OCI-LY7 (cell line): ENCODE results near the gene BCAT1. TPM values are rescaled to one million over a fixed set of nuclear protein-coding genes. Genes with fewer than 3 reads are reported as not detected.

Experiments used
- BruUV-seq: library from RNA; stranded (reverse); fragments of 400-500 nt; replicated peaks from 2 replicates; lab custom pipeline; 2021; lab: Mats Ljungman, UMichigan
- CTCF ChIA-PET: fragments of 300-600 bp; sonication (Branson Sonifier 250); formaldehyde crosslinking; loops from one replicate; lab custom pipeline; 2022; ENCODE audit warnings: antibody characterized with exemption; ENCODE audit not compliant: unreplicated experiment; lab: Charles Lee
- POLR2A ChIA-PET: fragments of 300-600 bp; sonication (Branson Sonifier 250); formaldehyde crosslinking; loops from one replicate; lab custom pipeline; 2022; ENCODE audit warnings: antibody characterized with exemption; lab: Charles Lee
- DNase-seq: peaks from one replicate; pipeline ENCODE4 v3.0.0-alpha.2; 2015; ENCODE audit warnings: low spot score
- H2AFZ ChIP-seq: fragments of 200-600 bp; sonication (generic), shearing (Covaris generic); 2 replicates; pipeline ENCODE4 v1.6.1; 2014; ENCODE audit warnings: mild to moderate bottlenecking, antibody characterized with exemption, low read length, moderate library complexity
- H3K27ac ChIP-seq: fragments of 200-600 bp; sonication (generic); 2 replicates; pipeline ENCODE4 v1.5.1; 2014; ENCODE audit warnings: mixed run types, low read depth, mild to moderate bottlenecking, moderate library complexity, low read length, inconsistent platforms; ENCODE audit not compliant: poor library complexity, severe bottlenecking
- H3K36me3 ChIP-seq: fragments of 200-600 bp; sonication (generic); 2 replicates; pipeline ENCODE4 v1.6.1; 2014; ENCODE audit warnings: mild to moderate bottlenecking, antibody characterized with exemption, low read length, moderate library complexity, mixed read lengths; ENCODE audit not compliant: insufficient read depth
- H3K4me1 ChIP-seq: fragments of 200-600 bp; sonication (generic); 2 replicates; pipeline ENCODE4 v1.5.1; 2014; ENCODE audit warnings: mild to moderate bottlenecking, low read length; ENCODE audit not compliant: insufficient read depth, poor library complexity, severe bottlenecking
- H3K4me2 ChIP-seq: fragments of 200-600 bp; sonication (generic); 2 replicates; pipeline ENCODE4 v1.6.1; 2014; ENCODE audit warnings: mild to moderate bottlenecking, low read length
- H3K4me3 ChIP-seq: fragments of 200-600 bp; sonication (generic); 2 replicates; pipeline ENCODE4 v1.5.1; 2014; ENCODE audit warnings: mild to moderate bottlenecking, low read depth, low read length; ENCODE audit not compliant: poor library complexity, severe bottlenecking
- H3K79me2 ChIP-seq: fragments of 200-600 bp; sonication (generic); 2 replicates; pipeline ENCODE4 v1.6.1; 2016; ENCODE audit warnings: low read depth, mild to moderate bottlenecking, low read length, moderate library complexity, mixed read lengths; ENCODE audit not compliant: insufficient read depth
- H3K9me2 ChIP-seq: fragments of 200-600 bp; sonication (generic); 2 replicates; pipeline ENCODE4 v1.6.1; 2016; ENCODE audit warnings: mild to moderate bottlenecking, low read length, mixed read lengths; ENCODE audit not compliant: insufficient read depth
- H3K9me3 ChIP-seq: fragments of 200-600 bp; sonication (generic); 2 replicates; pipeline ENCODE4 v1.6.1; 2014; ENCODE audit warnings: mild to moderate bottlenecking, mixed run types, low read length, mixed read lengths
- H4K20me1 ChIP-seq: fragments of 200-600 bp; sonication (generic); 2 replicates; pipeline ENCODE4 v1.6.1; 2014; ENCODE audit warnings: mild to moderate bottlenecking, antibody characterized with exemption, low read length, moderate library complexity, mixed read lengths; ENCODE audit not compliant: insufficient read depth
- CTCF ChIP-seq: fragments of 200-600 bp; sonication (generic); conservative IDR thresholded peaks from 2 replicates; pipeline ENCODE4 v1.5.1; 2014; ENCODE audit warnings: mild to moderate bottlenecking, antibody characterized with exemption, low read length, moderate library complexity, mixed read lengths
- EZH2phosphoT487 ChIP-seq: fragments of 200-600 bp; sonication (generic); IDR thresholded peaks from 2 replicates; pipeline ENCODE4 v1.6.1; 2018; ENCODE audit warnings: low read depth, borderline replicate concordance, mild to moderate bottlenecking, mixed run types, antibody characterized with exemption, low read length, moderate library complexity, mixed read lengths
- intact Hi-C: fragments of 100-400 bp; cut with micrococcal nuclease; formaldehyde crosslinking; loops from one replicate; pipeline ENCODE4 v1.10.0; 2022; ENCODE audit not compliant: unreplicated experiment
- total RNA-seq, 2 experiments: library from RNA; depleted of rRNA in 1 of 2; stranded (reverse); fragments of >200 nt in 1 of 2; shearing (Covaris generic) in 1 of 2; gene quantifications; 2 replicates each; pipeline ENCODE4 v1.2.3, GENCODE V29; 2014 to 2022

The BCAT1 gene
- total RNA-seq, 2 experiments from 2014 or later: 121 to 207 TPM

DNA sequence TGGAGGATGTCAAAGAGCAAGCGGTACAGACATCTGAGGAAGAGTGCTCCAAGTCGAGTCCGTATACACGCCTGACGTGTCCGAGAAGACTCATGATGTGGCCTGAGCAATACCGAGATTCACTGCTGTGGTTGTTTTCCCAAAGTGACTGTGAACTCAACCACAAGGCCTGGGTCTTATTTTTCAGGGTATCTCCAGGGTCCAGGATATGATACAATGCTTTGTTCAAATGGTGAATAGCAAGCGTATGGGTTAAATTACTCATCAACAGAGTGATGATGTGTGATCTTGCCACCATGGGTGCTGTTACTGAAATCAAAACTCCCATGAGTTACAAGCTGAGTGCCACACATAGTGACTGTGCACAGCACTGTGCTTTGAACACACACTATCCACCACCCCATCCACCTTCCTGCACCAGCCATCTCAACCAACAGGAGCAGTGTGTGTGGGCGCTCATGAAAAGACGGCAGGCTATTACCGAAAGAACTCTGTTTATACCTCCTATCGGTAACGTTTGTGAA, 109.6 kb downstream of the BCAT1 start:
- H3K9me2 ChIP-seq: no peaks in the 10 kb centered on the region
- H3K9me3 ChIP-seq: no peaks in the 10 kb centered on the region
- H3K27ac ChIP-seq: no peak overlapping the region
- TF ChIP-seq CTCF (no peak), EZH2phosphoT487 (no peak)
- no TSS peak for BruUV-seq
- H3K36me3 ChIP-seq: peaks cover 81% of the 10 kb centered on the region
- intact Hi-C loops: no loop called here
- no peaks in the 10 kb centered on the region for H4K20me1 ChIP-seq
- CTCF ChIA-PET: no interaction called here
- no peak overlapping the region for H2AFZ ChIP-seq
- POLR2A ChIA-PET: interaction anchor here (0.6 to 1.2 kb wide), 3 partner anchors 23 to 309 kb away, joined by 3 to 4 read pairs (median 3); no protein-coding TSS in a partner anchor
- no peak for DNase-seq
- H3K79me2 ChIP-seq: no peaks in the 10 kb centered on the region
- no peak overlapping the region for H3K4me2 ChIP-seq
- H3K4me1 ChIP-seq: no peaks in the 10 kb centered on the region
- H3K4me3 ChIP-seq: no peak overlapping the region

DNA sequence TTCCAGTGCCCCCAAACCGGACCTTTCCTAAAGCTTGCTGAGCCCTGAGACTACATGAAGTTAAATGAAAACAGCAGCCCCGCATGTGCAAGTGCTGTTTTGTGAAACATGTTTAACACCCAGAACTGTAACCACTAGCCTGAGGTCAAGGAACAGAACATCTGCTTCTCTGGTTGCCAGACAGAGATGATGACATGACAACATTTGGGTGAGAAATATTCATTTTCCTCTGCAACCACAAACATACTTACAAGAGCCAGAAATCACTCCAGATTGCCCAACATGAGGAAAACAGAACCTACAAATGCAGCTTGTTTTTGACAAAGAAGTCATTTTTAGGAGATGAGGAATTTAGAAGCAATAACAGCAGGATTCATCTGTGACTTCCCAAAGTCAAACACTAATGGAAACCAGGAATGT, 110.4 kb downstream of the BCAT1 start:
- H3K79me2 ChIP-seq: no peaks in the 10 kb centered on the region
- H3K4me2 ChIP-seq: no peak overlapping the region
- no peak for DNase-seq
- no peaks in the 10 kb centered on the region for H3K9me2 ChIP-seq
- ChIA-PET CTCF (no interaction called here), POLR2A (interaction anchor here (0.6 kb wide), 2 partner anchors 154 to 308 kb away, joined by 3 to 4 read pairs; no protein-coding TSS in a partner anchor)
- no peaks in the 10 kb centered on the region for H3K9me3 ChIP-seq
- no peak overlapping the region for H3K27ac ChIP-seq
- no peak overlapping the region for H3K4me3 ChIP-seq
- TF ChIP-seq EZH2phosphoT487 (no peak), CTCF (no peak)
- no peaks in the 10 kb centered on the region for H4K20me1 ChIP-seq
- H3K36me3 ChIP-seq: peaks cover 84% of the 10 kb centered on the region
- intact Hi-C loops: no loop called here
- H3K4me1 ChIP-seq: no peaks in the 10 kb centered on the region
- H2AFZ ChIP-seq: no peak overlapping the region
- BruUV-seq: no TSS peak

GRCh38 chr12:24835377-24835776, 113.5 kb downstream of the BCAT1 start:
- POLR2A ChIA-PET: interaction anchor here (0.5 to 1.7 kb wide), 3 partner anchors 11 to 21 kb away, joined by 3 read pairs; no protein-coding TSS in a partner anchor
- DNase-seq: no peak
- intact Hi-C loops: no loop called here
- TF ChIP-seq EZH2phosphoT487 (no peak), CTCF (no peak)
- CTCF ChIA-PET: no interaction called here
- no peaks in the 10 kb centered on the region for H3K79me2 ChIP-seq
- no peaks in the 10 kb centered on the region for H3K9me3 ChIP-seq
- BruUV-seq: no TSS peak
- H3K4me1 ChIP-seq: no peaks in the 10 kb centered on the region
- H3K27ac ChIP-seq: no peak overlapping the region
- H3K4me3 ChIP-seq: no peak overlapping the region
- no peaks in the 10 kb centered on the region for H4K20me1 ChIP-seq
- no peak overlapping the region for H2AFZ ChIP-seq
- H3K4me2 ChIP-seq: no peak overlapping the region
- H3K9me2 ChIP-seq: no peaks in the 10 kb centered on the region
- H3K36me3 ChIP-seq: peaks cover 80% of the 10 kb centered on the region
